ENCODE measurements around the gene TLCD3A.
"Not testable (repeated sequence)": the region's sequence is repeated elsewhere in the genome, so short reads cannot be mapped to it uniquely, and the experiment has no call there.

The TLCD3A gene

GRCh38 chr17:732067-732901 is at the start of gene TLCD3A:
TLCD3A (plus strand) TSS chr17:732596; CDS start chr17:732648, 52 bp downstream.
- peak; percentile 19 for DNase-seq

- DNase-seq: no peak
Measured at GRCh38 chr17:683040-683439, 49.4 kb upstream of the TLCD3A start.

- no peak for DNase-seq
Measured at GRCh38 chr17:683499-684254, 48.7 kb upstream of the TLCD3A start.

GRCh38 chr17:685006-685405 is 47.4 kb upstream of the TLCD3A start:
- no peak for DNase-seq

GRCh38 chr17:688100-688989 is 44.1 kb upstream of the TLCD3A start:
- peak; percentile 41 for DNase-seq

GRCh38 chr17:689556-690275 is 42.7 kb upstream of the TLCD3A start:
- DNase-seq: peak; percentile 65

- no peak for DNase-seq
Measured at GRCh38 chr17:690361-690760, 42.0 kb upstream of the TLCD3A start.

- peak; percentile 29 for DNase-seq
Measured at GRCh38 chr17:691423-691822, 41.0 kb upstream of the TLCD3A start.

- DNase-seq: no peak
Measured at GRCh38 chr17:692116-692515, 40.3 kb upstream of the TLCD3A start.

- no peak for DNase-seq
Measured at GRCh38 chr17:693791-694638, 38.4 kb upstream of the TLCD3A start.

GRCh38 chr17:696369-696768 is 36.0 kb upstream of the TLCD3A start:
- no peak for DNase-seq

GRCh38 chr17:697682-698081 is 34.7 kb upstream of the TLCD3A start:
- no peak for DNase-seq

- not testable (repeated sequence) for DNase-seq
Measured at GRCh38 chr17:698096-698495, 34.3 kb upstream of the TLCD3A start.

- peak; percentile 77 for DNase-seq
Measured at GRCh38 chr17:699345-699744, 33.1 kb upstream of the TLCD3A start.

GRCh38 chr17:700504-701094 is 31.8 kb upstream of the TLCD3A start:
- peak; percentile 26 for DNase-seq

- no peak for DNase-seq
Measured at GRCh38 chr17:703081-703875, 29.1 kb upstream of the TLCD3A start.

- DNase-seq: no peak
Measured at GRCh38 chr17:704111-704864, 28.1 kb upstream of the TLCD3A start.

GRCh38 chr17:705011-705410 is 27.4 kb upstream of the TLCD3A start:
- DNase-seq: no peak

GRCh38 chr17:705863-706262 is 26.5 kb upstream of the TLCD3A start:
- DNase-seq: no peak

All from inflammatory macrophage treated with lipopolysaccharide for 4 hours (primary cell).